Omental fat pad (tissue), 4 donors: ENCODE measurements around the gene DMPK. TPM values are rescaled to one million over a fixed set of nuclear protein-coding genes. Genes with fewer than 3 reads are reported as not detected.

Experiments used
- ATAC-seq: fragments of 150-250 bp; one replicate; pipeline ENCODE4 v1.9.1; 2016; ENCODE audit warnings: mild to moderate bottlenecking, moderate library complexity; ENCODE audit not compliant: low FRiP score
- DNase-seq: peaks from one replicate; pipeline ENCODE4 v3.0.0-alpha.2; 2019; ENCODE audit warnings: low spot score
- total RNA-seq, 4 donors: library from RNA; depleted of rRNA; stranded (reverse); fragments of >200 nt; gene quantifications; one replicate each; pipeline ENCODE4 v1.1.0, GENCODE V29; 2016
- TF ChIP-seq, protein P1 (sequence below), 3 donors: fragments of 450-650 bp; IDR thresholded peaks; one replicate each; pipeline ENCODE4 v1.5.1; 2016 to 2017; ENCODE audit warnings: antibody characterized with exemption in 3 of 3, mild to moderate bottlenecking in 3 of 3, moderate library complexity in 2 of 3

The DMPK gene
- total RNA-seq, 4 donors from 2014 or later = 9.4 to 30.1 (median 23.2) TPM

- no peak for ATAC-seq
- no peak for DNase-seq
- TF ChIP-seq, protein P1, sequence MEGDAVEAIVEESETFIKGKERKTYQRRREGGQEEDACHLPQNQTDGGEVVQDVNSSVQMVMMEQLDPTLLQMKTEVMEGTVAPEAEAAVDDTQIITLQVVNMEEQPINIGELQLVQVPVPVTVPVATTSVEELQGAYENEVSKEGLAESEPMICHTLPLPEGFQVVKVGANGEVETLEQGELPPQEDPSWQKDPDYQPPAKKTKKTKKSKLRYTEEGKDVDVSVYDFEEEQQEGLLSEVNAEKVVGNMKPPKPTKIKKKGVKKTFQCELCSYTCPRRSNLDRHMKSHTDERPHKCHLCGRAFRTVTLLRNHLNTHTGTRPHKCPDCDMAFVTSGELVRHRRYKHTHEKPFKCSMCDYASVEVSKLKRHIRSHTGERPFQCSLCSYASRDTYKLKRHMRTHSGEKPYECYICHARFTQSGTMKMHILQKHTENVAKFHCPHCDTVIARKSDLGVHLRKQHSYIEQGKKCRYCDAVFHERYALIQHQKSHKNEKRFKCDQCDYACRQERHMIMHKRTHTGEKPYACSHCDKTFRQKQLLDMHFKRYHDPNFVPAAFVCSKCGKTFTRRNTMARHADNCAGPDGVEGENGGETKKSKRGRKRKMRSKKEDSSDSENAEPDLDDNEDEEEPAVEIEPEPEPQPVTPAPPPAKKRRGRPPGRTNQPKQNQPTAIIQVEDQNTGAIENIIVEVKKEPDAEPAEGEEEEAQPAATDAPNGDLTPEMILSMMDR (IDR thresholded peaks at IDR 0.05) = no peak
These were observed 2.2 kb downstream of the DMPK start for GRCh38 chr19:45780146-45780447.

DNA sequence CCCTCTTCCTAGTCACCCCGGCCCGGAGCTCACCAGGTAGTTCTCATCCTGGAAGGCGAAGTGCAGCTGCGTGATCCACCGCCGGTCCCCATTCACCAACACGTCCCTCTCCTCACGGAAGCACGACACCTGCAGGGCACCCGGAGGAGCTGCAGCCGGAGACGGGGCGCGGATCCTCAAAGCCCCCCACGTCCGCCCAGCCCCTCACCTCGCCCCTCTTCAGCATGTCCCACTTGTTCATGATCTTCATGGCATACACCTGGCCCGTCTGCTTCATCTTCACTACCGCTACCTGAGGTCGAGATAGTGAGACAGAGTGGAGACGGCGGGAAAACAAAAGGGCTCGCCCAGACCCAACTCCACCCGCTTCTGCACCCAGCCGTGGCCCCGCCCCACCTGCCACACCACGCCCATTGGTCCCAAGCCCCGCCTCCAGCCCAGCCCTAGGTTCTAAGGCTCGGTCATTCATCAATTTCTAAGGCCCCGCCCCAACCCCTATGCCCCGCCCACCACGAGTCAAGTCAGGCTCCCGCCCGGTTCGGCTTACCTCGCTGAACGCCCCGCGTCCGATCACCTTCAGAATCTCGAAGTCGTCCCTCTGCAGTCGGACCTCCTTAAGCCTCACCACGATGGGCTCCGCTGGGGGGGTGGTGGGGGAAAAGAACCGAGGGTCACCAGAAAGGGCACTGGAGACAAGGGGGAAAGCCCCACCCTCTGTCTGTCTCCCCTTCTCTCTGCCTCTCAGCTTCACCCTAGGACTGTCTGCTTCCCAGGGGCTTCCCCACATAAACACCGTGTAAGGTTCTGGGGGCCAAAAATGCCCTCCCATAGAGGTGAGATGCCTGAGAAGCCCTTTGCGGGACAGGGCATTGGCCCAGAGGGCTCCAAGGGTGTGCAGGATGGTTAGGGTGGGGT, 2.8 kb downstream of the DMPK start:
- ATAC-seq (peak; percentile 76), DNase-seq (peak; percentile 91)
- TF ChIP-seq, protein P1 (IDR thresholded peaks at IDR 0.05) = no peak

GRCh38 chr19:45778010-45778661, 4.2 kb downstream of the DMPK start:
- DNase-seq = no peak
- TF ChIP-seq, protein P1 (IDR thresholded peaks at IDR 0.05) = no peak
- ATAC-seq = no peak

DNA sequence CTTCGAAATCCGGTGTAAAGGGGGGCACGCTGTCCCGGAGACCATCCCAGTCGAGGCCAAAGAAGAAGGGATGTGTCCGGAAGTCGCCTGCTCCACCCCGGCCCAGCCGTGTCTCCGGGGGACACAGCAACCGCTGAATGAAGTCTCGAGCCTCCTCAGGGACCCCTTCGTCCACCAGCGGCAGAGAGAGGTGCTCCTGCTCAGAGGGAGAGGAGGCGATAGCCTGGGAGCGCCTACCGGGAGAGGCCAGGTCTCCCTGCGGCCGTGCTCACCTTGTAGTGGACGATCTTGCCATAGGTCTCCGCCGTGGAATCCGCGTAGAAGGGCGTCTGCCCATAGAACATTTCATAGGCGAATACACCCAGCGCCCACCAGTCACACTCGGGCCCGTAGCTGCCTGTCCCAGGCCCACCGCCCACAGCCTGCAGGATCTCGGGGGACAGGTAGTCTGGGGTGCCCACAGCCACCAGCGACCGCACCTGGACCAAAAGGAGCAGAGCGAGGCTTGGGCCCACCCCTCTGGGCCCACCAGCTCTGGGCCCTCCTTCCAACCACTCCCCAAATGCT, 4.8 kb downstream of the DMPK start:
- DNase-seq (no peak), ATAC-seq (no peak)
- TF ChIP-seq, protein P1 (IDR thresholded peaks at IDR 0.05) = no peak

- ATAC-seq = no peak
- TF ChIP-seq, protein P1 (IDR thresholded peaks at IDR 0.05) = no peak
These were observed 7.5 kb downstream of the DMPK start for GRCh38 chr19:45774765-45775164.

DNA sequence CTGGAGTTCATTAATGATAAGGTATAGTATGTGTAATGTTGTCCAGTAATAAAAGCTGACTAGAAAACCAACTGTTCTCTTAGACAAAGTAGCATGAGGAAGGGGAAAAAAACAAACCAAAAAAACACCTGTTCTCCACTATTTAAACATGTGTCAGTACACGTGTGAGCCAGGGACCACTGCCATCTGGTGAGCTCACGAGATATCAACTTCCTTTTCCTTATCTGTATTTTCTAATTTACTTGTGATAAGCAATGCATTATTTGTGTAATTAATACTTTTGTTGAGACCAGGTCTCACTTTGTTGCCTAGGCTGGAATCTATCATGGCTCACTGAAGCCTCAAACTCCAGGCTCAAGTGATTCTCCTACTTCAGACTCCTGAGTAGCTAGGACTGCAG, 8.9 kb downstream of the DMPK start:
- TF ChIP-seq, protein P1 (IDR thresholded peaks at IDR 0.05) = no peak
- ATAC-seq (no peak), DNase-seq (no peak)

More at GRCh38 chr19:45774765-45775164, 7.5 kb downstream of the DMPK start:
- DNase-seq = no peak
